Embryonic facial prominence (tissue), 1 donor: Measurements from ENCODE around the gene MYOM1.
"Not testable (repeated sequence)": the region's sequence is repeated elsewhere in the genome, so short reads cannot be mapped to it uniquely, and the experiment has no call there.

ENCODE experiments used
- DNase-seq: peaks from one replicate; pipeline ENCODE4 v3.0.0-alpha.2; 2016; ENCODE audit errors: extremely low spot score

MYOM1 gene

GRCh38 chr18:3058328-3059191 lies 161.2 kb downstream of the MYOM1 start:
- no peak for DNase-seq

DNA sequence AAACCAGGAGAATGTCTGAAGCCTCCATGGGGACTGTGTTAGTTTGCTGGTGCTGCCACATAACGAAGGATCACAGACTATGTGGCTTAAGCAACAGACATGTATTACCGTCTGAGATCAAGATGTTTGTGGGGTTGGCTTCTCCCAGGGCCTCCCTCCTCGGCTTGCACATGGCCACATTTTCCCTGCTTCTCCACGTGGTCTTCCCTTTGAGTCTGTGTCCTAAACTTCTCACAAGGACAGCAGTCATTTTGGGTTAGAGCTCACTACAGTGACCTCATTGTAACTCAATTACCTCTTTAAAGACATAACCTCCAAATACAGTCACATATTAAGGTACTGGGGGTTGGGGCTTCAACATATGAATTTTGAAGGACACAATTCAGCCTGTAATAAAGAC lies 162.2 kb downstream of the MYOM1 start:
- DNase-seq = no peak

- no peak for DNase-seq
Observed at GRCh38 chr18:3056311-3056710, 163.5 kb downstream of the MYOM1 start.

DNA sequence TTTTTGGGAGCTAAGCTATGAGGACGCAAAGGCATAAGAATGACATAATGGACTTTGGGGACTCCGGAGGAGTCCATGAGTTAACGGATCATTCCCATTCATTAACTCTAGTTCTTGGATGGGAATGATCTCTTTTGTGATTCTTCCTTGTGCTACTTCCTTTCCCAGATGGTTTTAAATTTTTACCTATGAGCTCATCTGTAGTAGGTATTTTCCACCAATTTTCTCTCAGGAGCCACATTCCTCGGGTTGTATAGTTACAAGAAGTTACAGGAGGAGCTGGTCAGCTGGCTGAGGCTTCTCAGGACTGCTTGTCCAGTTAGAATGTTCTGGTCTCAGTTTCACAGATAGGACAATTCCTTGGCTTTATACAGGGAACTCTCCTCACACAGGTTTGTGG lies 164.0 kb downstream of the MYOM1 start:
- DNase-seq = no peak

GRCh38 chr18:3055186-3055728 lies 164.5 kb downstream of the MYOM1 start:
- DNase-seq = no peak

GRCh38 chr18:3054780-3055179 lies 165.0 kb downstream of the MYOM1 start:
- DNase-seq = no peak

DNA sequence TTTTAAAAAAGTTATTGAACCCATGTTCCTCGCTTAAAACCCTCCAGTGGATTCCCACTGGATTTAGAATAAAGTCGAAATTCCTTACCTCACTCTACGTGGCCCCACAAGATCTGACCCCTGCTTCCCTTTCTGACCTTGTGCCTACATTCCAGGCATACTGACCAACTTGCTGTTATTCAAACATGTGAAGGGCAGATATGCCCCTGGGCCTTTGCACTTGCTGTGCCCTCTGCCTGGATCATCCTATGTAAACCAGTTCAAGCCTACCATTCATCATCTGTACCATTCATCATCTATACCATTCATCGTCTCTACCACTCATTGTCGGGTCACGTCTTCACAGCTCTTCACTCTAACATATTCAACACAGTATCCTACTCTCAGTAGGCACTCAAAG lies 165.6 kb downstream of the MYOM1 start:
- DNase-seq = no peak

GRCh38 chr18:3053081-3053480 lies 166.7 kb downstream of the MYOM1 start:
- DNase-seq = no peak

- DNase-seq = no peak
Observed at GRCh38 chr18:3052411-3052758, 167.4 kb downstream of the MYOM1 start.

- no peak for DNase-seq
Observed at GRCh38 chr18:3051718-3052410, 167.9 kb downstream of the MYOM1 start.

GRCh38 chr18:3049897-3050454 lies 169.8 kb downstream of the MYOM1 start:
- DNase-seq = not testable (repeated sequence)

DNA sequence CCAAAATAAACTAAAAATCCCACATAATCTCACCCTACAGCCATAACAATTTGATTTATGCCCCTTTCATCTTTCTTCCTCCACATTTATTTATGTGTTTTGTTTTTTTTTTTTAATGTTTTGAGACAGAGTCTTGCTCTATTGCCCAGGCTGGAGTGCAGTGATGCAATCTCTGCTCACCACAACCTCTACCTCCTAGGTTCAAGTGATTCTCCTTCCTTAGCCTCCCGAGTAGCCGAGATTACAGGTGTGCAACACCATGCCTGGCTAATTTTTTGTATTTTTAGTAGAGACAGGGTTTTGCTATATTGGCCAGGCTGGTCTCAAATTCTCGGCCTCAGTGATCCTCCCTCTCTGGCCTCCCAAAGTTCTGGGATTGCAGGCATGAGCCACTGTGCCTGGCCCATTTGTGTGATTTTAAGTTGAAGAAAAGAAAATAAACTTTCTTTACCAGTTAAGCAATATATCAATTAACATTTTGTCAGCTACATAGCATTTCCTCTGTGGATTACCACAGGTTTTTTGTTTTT lies 170.9 kb downstream of the MYOM1 start:
- DNase-seq = no peak

GRCh38 chr18:3048121-3048520 lies 171.6 kb downstream of the MYOM1 start:
- DNase-seq = no peak

GRCh38 chr18:3046216-3046808 lies 173.5 kb downstream of the MYOM1 start:
- no peak for DNase-seq

DNA sequence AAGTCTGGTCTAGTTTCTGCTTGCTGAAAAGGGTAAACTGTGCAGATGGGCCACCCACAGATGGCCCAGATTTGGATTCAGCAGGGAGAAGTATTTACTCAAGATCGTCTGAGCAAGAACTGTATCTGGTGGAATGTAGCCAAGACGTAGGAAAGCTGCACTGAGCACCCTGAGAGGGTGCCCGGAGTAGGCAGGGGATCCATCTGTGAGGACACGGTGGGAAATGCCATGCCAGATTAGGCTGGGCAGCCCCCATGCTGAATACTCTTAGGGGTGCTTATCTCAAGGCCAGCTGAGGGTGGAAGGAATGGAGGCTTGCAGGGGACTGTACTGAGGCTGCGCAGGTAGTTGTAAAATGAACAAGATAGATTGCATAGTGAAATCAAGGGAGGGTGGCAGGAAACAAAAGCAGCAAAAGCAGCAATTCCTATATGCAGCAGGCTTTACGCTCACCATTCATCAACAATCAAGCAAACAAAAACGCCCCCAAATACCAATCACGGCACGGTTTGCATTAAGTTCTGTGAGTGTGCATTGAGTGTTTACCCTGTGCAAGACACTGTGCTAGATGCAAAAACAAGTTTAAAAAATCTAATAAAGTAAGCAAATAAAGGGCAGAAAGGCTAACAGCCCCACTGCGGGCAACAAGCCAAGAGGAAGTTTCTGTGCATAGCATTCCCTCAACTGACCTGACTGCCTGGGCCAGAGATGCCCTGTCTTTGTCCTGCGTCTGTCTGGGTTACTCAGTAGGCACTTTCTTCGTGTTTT lies 174.7 kb downstream of the MYOM1 start:
- DNase-seq = no peak

DNA sequence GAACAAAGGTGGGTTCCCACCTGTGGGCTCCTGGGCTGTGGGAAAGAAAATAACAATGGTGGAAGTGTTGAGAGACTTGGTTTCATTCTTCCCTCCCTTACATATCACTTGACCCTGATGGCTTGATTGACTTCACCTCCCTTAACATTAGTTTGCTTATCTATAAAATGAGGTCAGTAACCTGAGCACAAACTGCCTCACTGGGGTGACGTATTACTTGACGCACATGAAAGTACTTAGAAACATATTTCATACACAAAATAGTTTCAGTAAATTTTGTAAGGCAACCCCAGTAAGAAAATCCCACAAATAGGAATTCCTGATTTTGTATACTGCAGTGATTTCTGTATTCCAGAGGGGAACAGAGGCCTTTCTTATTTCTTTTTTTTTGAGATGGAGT lies 177.4 kb downstream of the MYOM1 start:
- DNase-seq = no peak

- DNase-seq = no peak
Observed at GRCh38 chr18:3041843-3042242, 177.9 kb downstream of the MYOM1 start.

DNA sequence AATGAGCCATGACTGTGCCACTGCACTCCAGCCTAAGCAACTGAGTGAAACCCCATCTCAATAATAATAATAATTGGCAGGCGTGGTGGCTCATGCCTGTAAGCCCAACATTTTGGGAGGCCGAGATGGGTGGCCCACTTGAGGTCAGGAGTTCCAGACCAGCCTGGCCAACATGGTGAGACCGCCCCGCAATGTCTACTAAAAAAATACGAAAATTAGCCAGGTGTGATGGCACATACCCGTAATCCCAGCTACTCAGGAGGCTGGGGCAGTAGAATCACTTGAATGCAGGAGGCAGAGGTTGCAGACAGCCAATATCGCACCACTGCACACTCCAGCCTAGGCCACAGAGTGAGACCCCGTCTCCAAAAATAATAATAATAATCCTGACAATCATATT lies 178.9 kb downstream of the MYOM1 start:
- no peak for DNase-seq

DNA sequence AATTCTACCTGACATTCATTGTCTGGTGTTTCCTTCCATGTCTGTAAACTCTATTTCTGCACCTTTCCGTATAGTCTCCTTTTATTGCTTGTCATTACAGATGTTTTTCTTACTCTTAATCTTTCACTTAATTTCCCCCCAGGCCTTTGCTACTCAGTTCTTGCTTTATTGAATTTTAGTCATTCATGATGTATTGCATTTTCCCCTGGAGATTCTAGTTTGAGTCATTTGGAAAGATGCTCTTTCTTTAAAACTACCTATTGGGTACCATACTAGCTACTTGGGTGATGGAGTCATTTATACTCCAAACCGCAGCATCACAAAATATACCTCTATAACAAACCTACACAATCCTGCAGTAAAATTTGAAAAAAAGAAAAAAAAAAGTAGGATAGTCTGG lies 179.6 kb downstream of the MYOM1 start:
- DNase-seq = no peak

- DNase-seq = no peak
Observed at GRCh38 chr18:3037423-3037915, 182.3 kb downstream of the MYOM1 start.

- DNase-seq = no peak
Observed at GRCh38 chr18:3036108-3036507, 183.7 kb downstream of the MYOM1 start.
